Tibial nerve (tissue), 4 donors: ENCODE measurements around the gene ARHGAP6. TPM values are rescaled to one million over a fixed set of nuclear protein-coding genes. Genes with fewer than 3 reads are reported as not detected.

Experiments used
- DNase-seq, 2 donors: peaks; one replicate each; pipeline ENCODE4 v3.0.0-alpha.2; 2019; ENCODE audit warnings: low spot score in 2 of 2
- H3K27ac ChIP-seq, 4 donors: fragments of 200-600 bp; sonication (generic) in 3 of 4; one replicate each; pipeline ENCODE4 v1.5.1; 2017 to 2019; ENCODE audit warnings: mild to moderate bottlenecking in 1 of 4
- H3K27me3 ChIP-seq, 2 donors: fragments of 200-600 bp; sonication (generic) in 1 of 2; one replicate each; pipeline versions ENCODE4 v1.5.1 to v1.6.0; 2017 to 2019
- H3K36me3 ChIP-seq, 3 donors: fragments of 200-600 bp; sonication (generic); one replicate each; pipeline ENCODE4 v1.5.1; 2018 to 2019
- H3K4me1 ChIP-seq, 4 donors: fragments of 200-600 bp; sonication (generic) in 3 of 4; one replicate each; pipeline ENCODE4 v1.5.1; 2017 to 2019
- H3K4me3 ChIP-seq, 4 donors: fragments of 200-600 bp; sonication (generic) in 3 of 4; one replicate each; pipeline ENCODE4 v1.5.1; 2017 to 2019; ENCODE audit warnings: mild to moderate bottlenecking in 1 of 4, moderate library complexity in 1 of 4
- H3K9me3 ChIP-seq, 4 donors: fragments of 200-600 bp; sonication (generic) in 3 of 4; one replicate each; pipeline ENCODE4 v1.5.1; 2017 to 2019
- CTCF ChIP-seq, 5 experiments: fragments of 200-600 bp in 3 of 5; fragments of 450-650 bp in 2 of 5; sonication (generic) in 3 of 5; IDR thresholded peaks; one replicate each; pipeline ENCODE4 v1.5.1; 2016 to 2019; ENCODE audit warnings: antibody characterized with exemption in 5 of 5, mild to moderate bottlenecking in 3 of 5, moderate library complexity in 2 of 5
- EP300 ChIP-seq, 2 donors: sonication (generic); formaldehyde crosslinking; IDR thresholded peaks; one replicate each; pipeline ENCODE4 v1.6.1; 2017; ENCODE audit warnings: antibody characterized with exemption in 2 of 2, mild to moderate bottlenecking in 1 of 2
- POLR2A ChIP-seq, 2 donors: fragments of 450-650 bp; IDR thresholded peaks; one replicate each; pipeline ENCODE4 v1.6.1; 2017; ENCODE audit warnings: antibody characterized with exemption in 2 of 2, mild to moderate bottlenecking in 2 of 2, moderate library complexity in 2 of 2
- WGBS, 2 donors: methylation state at CpG; one replicate each; pipeline ENCODE4 v1.1.5; 2018; 5-methylcytosine and 5-hydroxymethylcytosine counted together
- total RNA-seq, 4 donors: library from RNA; depleted of rRNA; stranded (reverse); fragments of >200 nt; gene quantifications; one replicate each; pipeline ENCODE4 v1.1.0, GENCODE V29; 2016

ARHGAP6 gene
- total RNA-seq: 10 to 100 TPM; 16.0 to 51.9 (median 39.3) TPM

DNA sequence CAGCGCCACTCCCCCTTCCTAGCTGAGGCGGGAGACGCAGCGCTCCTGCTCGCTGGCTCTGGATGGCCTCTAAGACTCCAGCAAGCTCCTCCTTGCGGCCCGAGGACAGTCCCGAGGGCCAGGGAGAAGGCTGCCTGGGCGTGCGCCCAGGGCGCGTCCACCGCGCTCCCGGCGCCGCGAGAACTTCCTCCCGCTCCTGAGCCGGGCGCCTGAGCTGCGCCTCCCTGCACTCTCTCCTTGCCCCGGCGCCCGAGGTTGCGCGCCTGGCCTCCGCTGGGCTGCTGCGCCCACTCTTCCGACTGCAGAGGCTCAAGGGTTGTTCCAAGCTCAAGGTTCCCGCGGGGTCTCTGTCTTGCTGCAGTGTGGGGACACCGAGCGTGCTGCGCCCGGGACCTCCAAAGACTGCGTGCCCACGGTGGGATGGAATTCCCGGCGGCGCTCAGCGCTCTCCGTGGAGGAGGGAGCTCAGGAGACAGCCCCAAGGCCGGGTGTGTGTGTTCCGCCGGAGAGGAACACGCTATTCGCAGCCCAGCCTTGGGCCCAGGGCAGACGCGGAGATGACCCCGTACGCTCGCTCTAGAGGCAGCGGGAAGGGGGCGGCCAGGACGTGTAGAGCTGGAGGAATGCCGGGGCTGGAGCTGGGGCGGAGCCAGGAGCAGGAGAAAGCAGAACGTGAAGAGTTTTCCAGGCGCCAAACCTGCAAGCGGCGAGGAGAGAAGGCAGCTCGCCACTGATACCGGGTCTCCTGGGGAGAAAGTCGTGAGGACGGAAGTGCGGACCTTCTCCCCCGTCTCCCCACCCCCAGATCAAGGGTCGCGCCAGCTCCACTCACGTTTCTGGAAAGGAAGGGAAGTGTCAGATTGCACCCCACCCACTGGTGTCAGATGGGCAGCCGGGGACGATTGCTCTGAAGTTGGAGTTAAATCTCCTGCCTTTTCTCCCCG lies at the start of gene ARHGAP6:
ARHGAP6 (minus strand) TSS at position 753 of the 944 bp plus-strand sequence. CDS start 1,092 bp downstream, outside the sequence.
- 0 to 39% methylated on average over 4 to 51 of the region's 74 CpGs for WGBS, 2 donors
- Histone ChIP-seq H3K9me3 (no peaks in the 10 kb centered on the region), H3K4me1 (peaks cover 0 to 24% (median 0%) of the 10 kb centered on the region in 4 donors), H3K4me3 (peak within 1 kb of the TSS; percentile 24 to 54 (median 33)), H3K27me3 (peaks cover 0 to 36% of the 10 kb centered on the region in 2 donors), H3K27ac (peak within 1 kb of the TSS in 2 of 4 donors; percentile 6 to 52), H3K36me3 (no peaks in the 10 kb centered on the region)
- peak in 1 of 2 donors; percentile 13 for DNase-seq
- TF ChIP-seq POLR2A (IDR thresholded peaks at IDR 0.05): no peak
- no peak for TF ChIP-seq CTCF (IDR thresholded peaks at IDR 0.05)
- no peak for TF ChIP-seq EP300 (IDR thresholded peaks at IDR 0.05)

GRCh38 chrX:11704725-11705495 lies 39.2 kb upstream of the ARHGAP6 start:
- no peaks in the 10 kb centered on the region for H3K9me3 ChIP-seq
- no peaks in the 10 kb centered on the region for H3K27me3 ChIP-seq
- TF ChIP-seq CTCF (IDR thresholded peaks at IDR 0.05) (no peak), EP300 (IDR thresholded peaks at IDR 0.05) (no peak), POLR2A (IDR thresholded peaks at IDR 0.05) (no peak)
- WGBS, 2 donors: 77 to 78% methylated on average over 9 to 12 of the region's 12 CpGs
- no peaks in the 10 kb centered on the region for H3K36me3 ChIP-seq
- no peaks in the 10 kb centered on the region for H3K4me1 ChIP-seq
- no peak overlapping the region for H3K4me3 ChIP-seq
- DNase-seq: no peak
- H3K27ac ChIP-seq: no peak overlapping the region

DNA sequence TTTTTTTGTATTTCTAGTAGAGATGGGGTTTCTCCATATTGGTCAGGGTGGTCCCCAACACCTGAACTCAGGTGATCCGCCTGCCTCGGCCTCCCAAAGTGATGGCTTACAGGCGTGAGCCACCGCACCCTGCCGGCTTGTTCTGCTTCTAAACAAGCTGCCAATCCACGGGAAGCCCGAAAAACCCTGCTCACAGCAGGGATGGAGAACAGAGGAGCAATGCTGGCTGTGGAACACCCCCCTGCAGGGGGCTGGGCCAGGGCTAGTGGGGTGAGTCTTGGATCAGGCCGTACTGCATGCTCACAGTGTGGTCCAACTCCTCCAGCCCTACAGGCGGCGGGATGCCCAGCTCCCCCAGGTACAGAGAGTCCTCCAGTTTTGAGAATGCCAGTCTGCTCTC lies 38.1 kb upstream of the ARHGAP6 start:
- Histone ChIP-seq H3K9me3 (no peaks in the 10 kb centered on the region), H3K4me3 (no peak overlapping the region), H3K27me3 (no peaks in the 10 kb centered on the region), H3K36me3 (no peaks in the 10 kb centered on the region), H3K27ac (no peak overlapping the region), H3K4me1 (no peaks in the 10 kb centered on the region)
- no peak for DNase-seq
- TF ChIP-seq CTCF (IDR thresholded peaks at IDR 0.05): no peak
- no peak for TF ChIP-seq EP300 (IDR thresholded peaks at IDR 0.05)
- TF ChIP-seq POLR2A (IDR thresholded peaks at IDR 0.05): no peak
- 90 to 100% methylated on average over 1 to 10 of the region's 10 CpGs for WGBS, 2 donors

DNA sequence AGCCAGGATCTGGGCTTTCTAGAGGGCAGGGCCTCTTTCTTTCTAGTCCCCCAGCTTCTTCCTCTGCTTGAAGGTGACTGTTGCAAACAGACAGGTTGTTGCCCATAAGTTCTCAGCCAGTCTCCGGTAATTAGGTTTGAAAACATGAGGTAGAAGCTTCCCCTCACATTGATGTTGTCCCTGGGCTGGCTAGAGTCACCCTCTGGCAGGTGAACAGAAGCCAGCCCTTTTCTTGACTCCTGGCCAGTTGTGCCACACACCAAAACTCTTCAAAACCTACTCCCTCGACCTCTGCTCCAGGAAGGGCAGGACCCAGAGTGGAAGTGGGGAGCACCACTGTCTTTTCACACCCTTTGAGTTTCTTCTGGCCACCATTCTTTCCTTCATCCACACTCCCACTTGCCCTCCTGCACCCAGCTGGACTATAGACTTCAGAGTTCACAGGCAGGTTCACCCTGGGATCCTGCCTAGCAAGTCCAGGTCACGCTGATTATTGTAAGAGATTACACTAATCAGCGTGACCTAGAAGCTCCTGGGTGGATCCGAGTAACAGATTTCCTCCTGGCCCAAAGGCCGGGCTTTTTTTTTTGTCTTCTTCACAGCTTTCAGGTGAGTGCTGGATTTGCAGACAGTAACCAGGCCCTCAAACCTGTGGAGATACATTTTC lies 37.4 kb upstream of the ARHGAP6 start:
- Histone ChIP-seq H3K27ac (no peak overlapping the region), H3K4me3 (no peak overlapping the region), H3K36me3 (no peaks in the 10 kb centered on the region), H3K27me3 (no peaks in the 10 kb centered on the region), H3K4me1 (no peaks in the 10 kb centered on the region), H3K9me3 (no peaks in the 10 kb centered on the region)
- TF ChIP-seq POLR2A (IDR thresholded peaks at IDR 0.05): no peak
- no peak for TF ChIP-seq EP300 (IDR thresholded peaks at IDR 0.05)
- TF ChIP-seq CTCF (IDR thresholded peaks at IDR 0.05): no peak
- no peak for DNase-seq
- 55 to 60% methylated on average over 6 of the region's 6 CpGs for WGBS, 2 donors
